Left lobe of liver (tissue), 2 donors: Measurements from ENCODE around the gene FGD6. TPM values are rescaled to one million over a fixed set of nuclear protein-coding genes. Genes with fewer than 3 reads are reported as not detected.
A peak's percentile ranks its signal among the peaks of the same experiment; 100 is the strongest.
"Not testable (repeated sequence)": the region's sequence is repeated elsewhere in the genome, so short reads cannot be mapped to it uniquely, and the experiment has no call there.

Source experiments
- ATAC-seq: fragments of 200-7000 bp; cut with Tn5 transposase; one replicate; pipeline ENCODE4 v1.9.1; 2020; ENCODE audit warnings: mild to moderate bottlenecking, moderate library complexity
- DNase-seq: peaks from one replicate; pipeline ENCODE4 v3.0.0-alpha.2; 2020; ENCODE audit warnings: low spot score
- total RNA-seq: library from RNA; stranded (reverse); gene quantifications from one replicate; pipeline ENCODE4 v1.2.1, GENCODE V29; 2021
- donor health status: DM: no; HTN: no; CAD: no; lungs with moderate emphysema.
- donor health status: DM: no; HTN: yes; CAD: no.

FGD6 gene
- total RNA-seq, 1 donor from 2014 or later, result 4.7 TPM

- DNase-seq, result no peak
- no peak for ATAC-seq
Measured at GRCh38 chr12:95206916-95207315, 10.4 kb downstream of the FGD6 start.

GRCh38 chr12:95205685-95206084 is 11.6 kb downstream of the FGD6 start:
- DNase-seq (no peak), ATAC-seq (peak; percentile 42)

GRCh38 chr12:95205016-95205624 is 12.1 kb downstream of the FGD6 start:
- DNase-seq, result no peak
- ATAC-seq, result no peak

- ATAC-seq, result peak; percentile 36
Measured at GRCh38 chr12:95204141-95204866, 13.0 kb downstream of the FGD6 start.

GRCh38 chr12:95203487-95204030 is 13.7 kb downstream of the FGD6 start:
- ATAC-seq (no peak), DNase-seq (no peak)

More at GRCh38 chr12:95204141-95204866, 13.0 kb downstream of the FGD6 start:
- no peak for DNase-seq

- DNase-seq (no peak), ATAC-seq (peak; percentile 56)
Measured at GRCh38 chr12:95202691-95203486, 14.4 kb downstream of the FGD6 start.

GRCh38 chr12:95201056-95201670 is 16.1 kb downstream of the FGD6 start:
- DNase-seq, result no peak
- no peak for ATAC-seq

DNA sequence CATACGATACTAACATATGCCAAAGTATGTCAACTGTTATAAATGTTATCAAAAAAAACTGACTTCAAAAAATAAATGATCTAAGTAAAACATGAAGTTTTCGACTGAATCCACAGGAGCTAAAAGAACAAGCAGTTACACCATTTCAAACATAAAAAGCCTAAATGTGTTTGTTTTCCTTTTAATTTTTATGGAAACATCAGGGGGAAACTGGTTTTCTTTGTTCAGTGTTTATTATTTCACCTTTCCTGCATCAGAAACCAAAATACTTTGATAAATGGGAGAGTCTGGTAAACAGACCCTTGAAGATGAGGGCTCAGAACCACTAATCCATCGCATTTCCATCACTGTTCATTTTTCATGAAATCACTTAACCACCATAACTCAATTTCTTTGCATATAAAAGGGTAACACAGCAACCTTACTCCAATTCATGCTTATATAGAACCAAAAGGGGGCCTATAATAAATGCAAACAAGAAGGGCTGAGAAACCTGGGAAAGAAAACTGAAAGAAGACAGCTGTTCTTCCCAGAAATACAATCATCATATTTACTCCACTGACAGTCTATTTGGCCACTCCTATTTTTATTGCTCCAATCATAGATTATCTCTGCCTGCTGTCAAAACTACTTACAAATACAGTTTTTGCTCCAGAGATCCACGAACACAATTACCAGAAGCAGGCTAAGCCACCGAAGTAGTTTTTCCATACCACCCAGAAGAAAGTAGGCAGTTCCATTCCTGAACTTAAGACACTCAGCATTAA is 17.0 kb downstream of the FGD6 start:
- no peak for ATAC-seq
- DNase-seq, result no peak

GRCh38 chr12:95198914-95199313 is 18.4 kb downstream of the FGD6 start:
- ATAC-seq, result peak; percentile 71
- no peak for DNase-seq

DNA sequence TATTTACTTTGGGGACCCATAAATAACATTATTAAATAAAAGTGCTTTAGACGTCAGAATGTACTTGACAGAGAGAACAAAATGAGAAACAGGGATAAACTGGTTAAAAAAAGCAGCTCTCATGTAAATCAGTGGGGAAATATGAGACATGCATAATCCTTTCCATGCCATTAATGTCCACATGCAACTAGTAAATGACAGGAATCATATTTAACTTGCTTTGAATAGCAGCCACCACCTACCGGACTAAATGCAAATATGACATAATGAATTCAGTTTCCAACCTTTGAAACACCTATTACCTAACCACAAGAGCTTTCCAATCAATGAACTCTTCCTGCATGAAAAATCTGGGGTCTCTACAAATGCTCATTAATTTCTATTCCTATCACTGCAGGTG is 19.6 kb downstream of the FGD6 start:
- no peak for DNase-seq
- peak; percentile 30 for ATAC-seq

GRCh38 chr12:95196875-95197569 is 20.2 kb downstream of the FGD6 start:
- not testable (repeated sequence) for DNase-seq, ATAC-seq

- no peak for DNase-seq
- no peak for ATAC-seq
Measured at GRCh38 chr12:95195122-95195521, 22.1 kb downstream of the FGD6 start.

DNA sequence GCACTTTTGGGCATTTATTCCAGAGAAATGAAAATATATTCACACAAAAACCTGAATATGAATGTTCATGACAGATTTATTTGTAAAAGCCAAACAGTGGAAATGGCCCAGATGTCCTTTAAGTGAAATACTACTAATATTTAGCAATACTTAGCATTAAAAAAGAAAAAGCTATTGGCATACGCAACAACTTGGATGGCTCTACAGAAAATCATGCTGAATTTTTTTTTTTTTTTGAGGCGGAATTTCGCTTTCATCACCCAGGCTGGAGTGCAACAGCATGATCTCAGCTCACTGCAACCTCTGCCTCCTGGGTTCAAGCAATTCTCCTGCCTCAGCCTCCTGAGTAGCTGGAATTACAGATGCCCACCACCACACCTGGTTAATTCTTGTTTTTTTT is 24.1 kb downstream of the FGD6 start:
- DNase-seq, result no peak
- ATAC-seq, result no peak

GRCh38 chr12:95192271-95192670 is 25.0 kb downstream of the FGD6 start:
- DNase-seq, result no peak
- no peak for ATAC-seq

- ATAC-seq (peak; percentile 93), DNase-seq (no peak)
Measured at GRCh38 chr12:95191060-95191696, 26.1 kb downstream of the FGD6 start.

GRCh38 chr12:95187865-95188415 is 29.3 kb downstream of the FGD6 start:
- peak; percentile 21 for ATAC-seq
- DNase-seq, result no peak

GRCh38 chr12:95185854-95186253 is 31.4 kb downstream of the FGD6 start:
- DNase-seq, result no peak
- no peak for ATAC-seq

GRCh38 chr12:95185072-95185471 is 32.2 kb downstream of the FGD6 start:
- DNase-seq (no peak), ATAC-seq (no peak)

- ATAC-seq, result no peak
- no peak for DNase-seq
Measured at GRCh38 chr12:95184121-95184520, 33.1 kb downstream of the FGD6 start.
